ENCODE results near the gene SCN7A.
"Not testable (repeated sequence)": the region's sequence is repeated elsewhere in the genome, so short reads cannot be mapped to it uniquely, and the experiment has no call there.

Gene SCN7A

GRCh38 chr2:166360906-166361305, 133.1 kb downstream of the SCN7A start:
- DNase-seq (ENCODE audit: low read depth in 2 of 2, low spot score in 1 of 2), result no peak

DNA sequence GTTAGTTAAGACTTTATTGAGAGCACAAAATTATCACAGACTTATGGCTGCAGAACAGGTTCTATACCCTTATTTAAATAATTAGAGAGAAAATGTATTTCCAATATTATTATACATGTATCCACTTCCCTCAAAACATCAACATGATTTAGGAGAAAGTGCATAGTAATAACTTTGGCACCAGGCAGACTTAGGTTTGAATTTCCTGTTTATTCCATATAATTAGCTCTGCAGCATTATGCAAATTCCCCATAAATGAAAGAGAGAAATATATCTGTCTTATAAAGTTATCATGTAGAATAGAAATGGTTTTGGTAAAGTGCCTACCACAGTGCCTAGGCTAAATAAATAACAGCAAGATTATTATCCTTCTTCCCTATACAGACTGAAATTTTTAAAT, 133.6 kb downstream of the SCN7A start:
- DNase-seq (ENCODE audit: low read depth in 2 of 2, low spot score in 1 of 2), result no peak

- DNase-seq (ENCODE audit: low read depth in 2 of 2, low spot score in 1 of 2), result not testable (repeated sequence)
Measured at GRCh38 chr2:166357950-166358321, 136.1 kb downstream of the SCN7A start.

GRCh38 chr2:166357068-166357949, 136.7 kb downstream of the SCN7A start:
- no peak for DNase-seq (ENCODE audit: low read depth in 2 of 2, low spot score in 1 of 2)
